ENCODE results near the gene USP7.
"Not testable (repeated sequence)": the region's sequence is repeated elsewhere in the genome, so short reads cannot be mapped to it uniquely, and the experiment has no call there.

The USP7 gene

GRCh38 chr16:8919934-8920462 lies 43.7 kb downstream of the USP7 start:
- TF ChIP-seq CTCF (IDR thresholded peaks at IDR 0.05; ENCODE audit: control insufficient read depth, insufficient read depth, low read depth, low read length, missing control alignments): no peak
- no peak overlapping the region for H3K4me3 ChIP-seq (ENCODE audit: control insufficient read depth, low read depth, low read length)
- no peak for DNase-seq (ENCODE audit: low read depth)

- no peak for TF ChIP-seq CTCF (IDR thresholded peaks at IDR 0.05; ENCODE audit: control insufficient read depth, insufficient read depth, low read depth, low read length, missing control alignments)
- H3K4me3 ChIP-seq (ENCODE audit: control insufficient read depth, low read depth, low read length): no peak overlapping the region
- DNase-seq (ENCODE audit: low read depth): no peak
These were observed 44.4 kb downstream of the USP7 start for GRCh38 chr16:8919089-8919933.

- H3K4me3 ChIP-seq (ENCODE audit: control insufficient read depth, low read depth, low read length); DNase-seq (ENCODE audit: low read depth): not testable (repeated sequence)
These were observed 46.4 kb downstream of the USP7 start for GRCh38 chr16:8917336-8917735.

GRCh38 chr16:8916541-8917225 lies 47.0 kb downstream of the USP7 start:
- no peak for TF ChIP-seq CTCF (IDR thresholded peaks at IDR 0.05; ENCODE audit: control insufficient read depth, insufficient read depth, low read depth, low read length, missing control alignments)
- no peak overlapping the region for H3K4me3 ChIP-seq (ENCODE audit: control insufficient read depth, low read depth, low read length)
- DNase-seq (ENCODE audit: low read depth): no peak

GRCh38 chr16:8915722-8916301 lies 47.9 kb downstream of the USP7 start:
- no peak for TF ChIP-seq CTCF (IDR thresholded peaks at IDR 0.05; ENCODE audit: control insufficient read depth, insufficient read depth, low read depth, low read length, missing control alignments)
- no peak for DNase-seq (ENCODE audit: low read depth)
- no peak overlapping the region for H3K4me3 ChIP-seq (ENCODE audit: control insufficient read depth, low read depth, low read length)

- TF ChIP-seq CTCF (IDR thresholded peaks at IDR 0.05; ENCODE audit: control insufficient read depth, insufficient read depth, low read depth, low read length, missing control alignments): no peak
- H3K4me3 ChIP-seq (ENCODE audit: control insufficient read depth, low read depth, low read length): no peak overlapping the region
- no peak for DNase-seq (ENCODE audit: low read depth)
These were observed 49.6 kb downstream of the USP7 start for GRCh38 chr16:8914098-8914497.

GRCh38 chr16:8912793-8913192 lies 50.9 kb downstream of the USP7 start:
- no peak for TF ChIP-seq CTCF (IDR thresholded peaks at IDR 0.05; ENCODE audit: control insufficient read depth, insufficient read depth, low read depth, low read length, missing control alignments)
- no peak for DNase-seq (ENCODE audit: low read depth)
- no peak overlapping the region for H3K4me3 ChIP-seq (ENCODE audit: control insufficient read depth, low read depth, low read length)

All from AG09309 (cell line).